Tracheal epithelial cell (primary cell): ENCODE results near the gene SPDYE9. TPM values are rescaled to one million over a fixed set of nuclear protein-coding genes. Genes with fewer than 3 reads are reported as not detected.

ENCODE experiments used
- total RNA-seq: library from RNA; depleted of rRNA; stranded (reverse); fragments of >200 nt; gene quantifications from 2 replicates; pipeline ENCODE4 v1.2.1, GENCODE V29; 2014

Gene SPDYE9, protein sequence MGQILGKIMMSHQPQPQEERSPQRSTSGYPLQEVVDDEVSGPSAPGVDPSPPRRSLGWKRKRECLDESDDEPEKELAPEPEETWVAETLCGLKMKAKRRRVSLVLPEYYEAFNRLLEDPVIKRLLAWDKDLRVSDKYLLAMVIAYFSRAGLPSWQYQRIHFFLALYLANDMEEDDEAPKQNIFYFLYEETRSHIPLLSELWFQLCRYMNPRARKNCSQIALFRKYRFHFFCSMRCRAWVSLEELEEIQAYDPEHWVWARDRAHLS
- total RNA-seq: not detected in 2 replicates

DNA sequence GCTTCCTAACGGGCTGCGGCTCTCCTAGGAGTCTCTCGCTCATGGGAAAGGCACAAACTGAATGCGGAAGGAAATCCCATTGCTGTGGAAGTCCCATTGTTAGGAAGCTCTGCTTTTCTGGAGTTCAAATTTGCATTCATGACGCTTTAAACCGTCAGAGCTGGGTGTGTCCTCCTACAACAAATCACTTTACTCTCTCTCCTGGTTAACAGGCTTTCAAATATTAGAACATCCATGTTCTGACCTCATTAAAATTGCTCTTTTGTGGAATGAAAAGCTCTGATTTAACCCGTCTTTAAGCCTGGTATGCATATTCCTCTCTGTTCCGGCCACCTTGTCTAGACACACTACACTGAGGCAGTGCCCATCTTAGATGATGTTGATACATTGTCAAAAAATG is at the start of gene SPDYE9:
Gene SPDYE9, minus strand, starts transcription at position 101 of the 400 bp plus-strand sequence. CDS start 1,800 bp downstream, outside the sequence.

DNA sequence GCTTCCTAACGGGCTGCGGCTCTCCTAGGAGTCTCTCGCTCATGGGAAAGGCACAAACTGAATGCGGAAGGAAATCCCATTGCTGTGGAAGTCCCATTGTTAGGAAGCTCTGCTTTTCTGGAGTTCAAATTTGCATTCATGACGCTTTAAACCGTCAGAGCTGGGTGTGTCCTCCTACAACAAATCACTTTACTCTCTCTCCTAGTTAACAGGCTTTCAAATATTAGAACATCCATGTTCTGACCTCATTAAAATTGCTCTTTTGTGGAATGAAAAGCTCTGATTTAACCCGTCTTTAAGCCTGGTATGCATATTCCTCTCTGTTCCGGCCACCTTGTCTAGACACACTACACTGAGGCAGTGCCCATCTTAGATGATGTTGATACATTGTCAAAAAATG is 28.0 kb downstream of the SPDYE9 start, which contains the start of gene SPDYE11:
Gene SPDYE11, minus strand, starts transcription at position 101 of the 400 bp plus-strand sequence. CDS start 1,800 bp downstream, outside the sequence.

DNA sequence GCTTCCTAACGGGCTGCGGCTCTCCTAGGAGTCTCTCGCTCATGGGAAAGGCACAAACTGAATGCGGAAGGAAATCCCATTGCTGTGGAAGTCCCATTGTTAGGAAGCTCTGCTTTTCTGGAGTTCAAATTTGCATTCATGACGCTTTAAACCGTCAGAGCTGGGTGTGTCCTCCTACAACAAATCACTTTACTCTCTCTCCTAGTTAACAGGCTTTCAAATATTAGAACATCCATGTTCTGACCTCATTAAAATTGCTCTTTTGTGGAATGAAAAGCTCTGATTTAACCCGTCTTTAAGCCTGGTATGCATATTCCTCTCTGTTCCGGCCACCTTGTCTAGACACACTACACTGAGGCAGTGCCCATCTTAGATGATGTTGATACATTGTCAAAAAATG is 56.2 kb downstream of the SPDYE9 start, which contains the start of gene SPDYE8:
Gene SPDYE8, minus strand, starts transcription at position 101 of the 400 bp plus-strand sequence. CDS start 1,800 bp downstream, outside the sequence.

Other genes starting within 250 kb of the SPDYE9 start
- gene POM121, start 160.9 kb downstream of the SPDYE9 start, total RNA-seq: 4.8 and 5.8 TPM in 2 replicates
- gene TRIM74, start 116.6 kb downstream of the SPDYE9 start, total RNA-seq: not detected in 2 replicates
- gene SPDYE8, start 56.3 kb downstream of the SPDYE9 start, total RNA-seq: not detected in 2 replicates
- not detected in 2 replicates for gene SPDYE11, start 28.1 kb downstream of the SPDYE9 start, total RNA-seq
- 31.3 and 44.3 TPM in 2 replicates for gene NSUN5, start 222.8 kb upstream of the SPDYE9 start, total RNA-seq
- gene TRIM50, start 242.0 kb upstream of the SPDYE9 start, total RNA-seq: not detected in 2 replicates
- gene FKBP6, start 242.1 kb upstream of the SPDYE9 start, total RNA-seq: not detected in 2 replicates